Gastroesophageal sphincter (tissue), 4 donors: ENCODE data around the gene GANC. TPM values are rescaled to one million over a fixed set of nuclear protein-coding genes. Genes with fewer than 3 reads are reported as not detected.
A peak's percentile ranks its signal among the peaks of the same experiment; 100 is the strongest.

Experiments used
- ATAC-seq: fragments of 150-250 bp; one replicate; pipeline ENCODE4 v1.9.1; 2016; ENCODE audit warnings: mild to moderate bottlenecking, moderate library complexity
- H3K27ac ChIP-seq, 4 donors: fragments of 200-600 bp; sonication (generic) in 3 of 4; 1 replicate in 3 of 4; 2 replicates in 1 of 4; pipeline ENCODE4 v1.5.1; 2016 to 2019
- H3K27me3 ChIP-seq: fragments of 200-600 bp; sonication (generic); one replicate; pipeline ENCODE4 v1.5.1; 2019
- H3K36me3 ChIP-seq, 2 donors: fragments of 200-600 bp; sonication (generic); one replicate each; pipeline ENCODE4 v1.5.1; 2019; ENCODE audit warnings: control low read depth in 1 of 2
- H3K4me1 ChIP-seq, 3 donors: fragments of 200-600 bp; sonication (generic); 1 replicate in 2 of 3; 2 replicates in 1 of 3; pipeline ENCODE4 v1.5.1; 2016 to 2019; ENCODE audit warnings: control low read depth in 2 of 3
- H3K4me3 ChIP-seq, 2 donors: fragments of 200-600 bp; sonication (generic); one replicate each; pipeline ENCODE4 v1.5.1; 2019; ENCODE audit warnings: mild to moderate bottlenecking in 1 of 2, moderate library complexity in 1 of 2
- H3K9me3 ChIP-seq, 3 donors: fragments of 200-600 bp; sonication (generic); one replicate each; pipeline ENCODE4 v1.5.1; 2017 to 2019; ENCODE audit warnings: control low read depth in 2 of 3
- CTCF ChIP-seq, 4 experiments: fragments of 200-600 bp in 2 of 4; fragments of 450-650 bp in 2 of 4; sonication (generic) in 1 of 4; IDR thresholded peaks; one replicate each; pipeline ENCODE4 v1.5.1; 2017 to 2019; ENCODE audit warnings: antibody characterized with exemption in 4 of 4, mild to moderate bottlenecking in 2 of 4, moderate library complexity in 2 of 4
- EP300 ChIP-seq: sonication (generic); formaldehyde crosslinking; IDR thresholded peaks from one replicate; pipeline ENCODE4 v1.6.1; 2017; ENCODE audit warnings: antibody characterized with exemption, mild to moderate bottlenecking
- POLR2A ChIP-seq, 2 donors: fragments of 450-650 bp; IDR thresholded peaks; one replicate each; pipeline ENCODE4 v1.6.1; 2017; ENCODE audit warnings: antibody characterized with exemption in 2 of 2, mild to moderate bottlenecking in 2 of 2, moderate library complexity in 1 of 2
- POLR2AphosphoS5 ChIP-seq: sonication (generic); formaldehyde crosslinking; IDR thresholded peaks from one replicate; pipeline ENCODE4 v1.6.1; 2017; ENCODE audit warnings: antibody characterized with exemption
- WGBS, 2 donors: methylation state at CpG; one replicate each; pipeline ENCODE4 v1.1.5; 2018; ENCODE audit warnings: low coverage in 1 of 2; 5-methylcytosine and 5-hydroxymethylcytosine counted together
- total RNA-seq, 4 donors: library from RNA; depleted of rRNA; stranded (reverse); fragments of >200 nt; gene quantifications; one replicate each; pipeline ENCODE4 v1.1.0, GENCODE V29; 2016

Gene GANC
- total RNA-seq, 4 donors from 2014 or later = 14.4 to 41.2 (median 19.7) TPM

- no peak overlapping the region for H3K27ac ChIP-seq
These were observed 90.5 kb downstream of the GANC start for GRCh38 chr15:42363487-42363886.

GRCh38 chr15:42363942-42364341 is 90.9 kb downstream of the GANC start:
- Histone ChIP-seq H3K36me3 (peaks cover 0 to 11% of the 10 kb centered on the region in 2 donors), H3K4me3 (no peak overlapping the region), H3K9me3 (no peaks in the 10 kb centered on the region), H3K27ac (no peak overlapping the region), H3K4me1 (no peaks in the 10 kb centered on the region), H3K27me3 (no peaks in the 10 kb centered on the region)
- TF ChIP-seq EP300 = no peak
- no peak for TF ChIP-seq POLR2AphosphoS5
- TF ChIP-seq POLR2A (IDR thresholded peaks at IDR 0.05) = no peak
- TF ChIP-seq CTCF (IDR thresholded peaks at IDR 0.05) = no peak
- ATAC-seq = no peak

More at GRCh38 chr15:42363487-42363886, 90.5 kb downstream of the GANC start:
- Histone ChIP-seq H3K4me1 (no peaks in the 10 kb centered on the region), H3K27me3 (no peaks in the 10 kb centered on the region), H3K9me3 (no peaks in the 10 kb centered on the region), H3K4me3 (no peak overlapping the region), H3K36me3 (peaks cover 0 to 12% of the 10 kb centered on the region in 2 donors)
- no peak for TF ChIP-seq CTCF (IDR thresholded peaks at IDR 0.05)
- TF ChIP-seq EP300 = no peak
- no peak for TF ChIP-seq POLR2A (IDR thresholded peaks at IDR 0.05)
- no peak for TF ChIP-seq POLR2AphosphoS5
- WGBS, 2 donors = 88% methylated on average over 3 of the region's 3 CpGs; no CpG with 5 or more reads in 1 of the 2 donors
- no peak for ATAC-seq

- Histone ChIP-seq H3K9me3 (no peaks in the 10 kb centered on the region), H3K4me1 (no peaks in the 10 kb centered on the region), H3K27me3 (no peaks in the 10 kb centered on the region), H3K36me3 (peaks cover 0 to 6% of the 10 kb centered on the region in 2 donors), H3K27ac (no peak overlapping the region), H3K4me3 (no peak overlapping the region)
- WGBS, 2 donors = 14% methylated on average over 1 of the region's 1 CpG; no CpG with 5 or more reads in 1 of the 2 donors
- no peak for ATAC-seq
- TF ChIP-seq POLR2AphosphoS5 (no peak), CTCF (IDR thresholded peaks at IDR 0.05) (no peak), EP300 (no peak), POLR2A (IDR thresholded peaks at IDR 0.05) (no peak)
These were observed 91.5 kb downstream of the GANC start for GRCh38 chr15:42364529-42364928.

GRCh38 chr15:42365921-42366550 is 93.0 kb downstream of the GANC start:
- no peak overlapping the region for H3K4me3 ChIP-seq
- TF ChIP-seq POLR2AphosphoS5 (no peak), POLR2A (IDR thresholded peaks at IDR 0.05) (no peak), EP300 (no peak), CTCF (IDR thresholded peaks at IDR 0.05) (no peak)
- H3K27me3 ChIP-seq = no peaks in the 10 kb centered on the region
- no peak overlapping the region for H3K27ac ChIP-seq
- ATAC-seq = no peak
- WGBS, 2 donors = 83 to 92% methylated on average over 5 of the region's 5 CpGs
- H3K4me1 ChIP-seq = no peaks in the 10 kb centered on the region
- H3K9me3 ChIP-seq = no peaks in the 10 kb centered on the region
- no peaks in the 10 kb centered on the region for H3K36me3 ChIP-seq

GRCh38 chr15:42367041-42367440 is 94.0 kb downstream of the GANC start:
- ATAC-seq = peak; percentile 79
- H3K27ac ChIP-seq = no peak overlapping the region
- no peak overlapping the region for H3K4me3 ChIP-seq
- H3K4me1 ChIP-seq = no peaks in the 10 kb centered on the region
- 16 to 60% methylated on average over 4 to 5 of the region's 5 CpGs for WGBS, 2 donors
- H3K9me3 ChIP-seq = no peaks in the 10 kb centered on the region
- no peaks in the 10 kb centered on the region for H3K27me3 ChIP-seq
- H3K36me3 ChIP-seq = no peaks in the 10 kb centered on the region
- TF ChIP-seq POLR2A (IDR thresholded peaks at IDR 0.05) = no peak
- no peak for TF ChIP-seq CTCF (IDR thresholded peaks at IDR 0.05)
- no peak for TF ChIP-seq POLR2AphosphoS5
- TF ChIP-seq EP300 = no peak
